Suprapubic skin (tissue), 4 donors: ENCODE measurements around the gene PLXNA4.

Experiments used
- CTCF ChIP-seq, 2 donors: fragments of 200-600 bp in 1 of 2; fragments of 450-650 bp in 1 of 2; sonication (generic) in 1 of 2; IDR thresholded peaks; one replicate each; pipeline ENCODE4 v1.5.1; 2016 to 2019; ENCODE audit warnings: antibody characterized with exemption in 2 of 2, mild to moderate bottlenecking in 1 of 2, moderate library complexity in 1 of 2
- POLR2A ChIP-seq, 2 donors: fragments of 450-650 bp; IDR thresholded peaks; one replicate each; pipeline ENCODE4 v1.6.1; 2017; ENCODE audit warnings: antibody characterized with exemption in 2 of 2, mild to moderate bottlenecking in 2 of 2, moderate library complexity in 2 of 2
- POLR2AphosphoS5 ChIP-seq, 3 donors: sonication (generic); formaldehyde crosslinking; IDR thresholded peaks; one replicate each; pipeline ENCODE4 v1.6.1; 2017; ENCODE audit warnings: antibody characterized with exemption in 3 of 3

GRCh38 chr7:132252793-132253100 lies 323.5 kb downstream of the PLXNA4 start:
- TF ChIP-seq CTCF (IDR thresholded peaks at IDR 0.05) (no peak), POLR2A (IDR thresholded peaks at IDR 0.05) (no peak), POLR2AphosphoS5 (IDR thresholded peaks at IDR 0.05) (no peak)
